Peyer's patch (tissue), 4 donors: Measurements from ENCODE around the gene ST3GAL2.

Source experiments
- POLR2A ChIP-seq, 2 donors: fragments of 450-650 bp; IDR thresholded peaks; one replicate each; pipeline ENCODE4 v1.5.1; 2017; ENCODE audit warnings: antibody characterized with exemption in 2 of 2, mild to moderate bottlenecking in 2 of 2, moderate library complexity in 2 of 2
- TF ChIP-seq, protein P1 (sequence below), 6 experiments: fragments of 450-650 bp in 4 of 6; fragments of 200-600 bp in 2 of 6; sonication (generic) in 1 of 6; IDR thresholded peaks; one replicate each; pipeline ENCODE4 v1.5.1; 2017 to 2019; ENCODE audit warnings: antibody characterized with exemption in 6 of 6, mild to moderate bottlenecking in 3 of 6, moderate library complexity in 1 of 6

DNA sequence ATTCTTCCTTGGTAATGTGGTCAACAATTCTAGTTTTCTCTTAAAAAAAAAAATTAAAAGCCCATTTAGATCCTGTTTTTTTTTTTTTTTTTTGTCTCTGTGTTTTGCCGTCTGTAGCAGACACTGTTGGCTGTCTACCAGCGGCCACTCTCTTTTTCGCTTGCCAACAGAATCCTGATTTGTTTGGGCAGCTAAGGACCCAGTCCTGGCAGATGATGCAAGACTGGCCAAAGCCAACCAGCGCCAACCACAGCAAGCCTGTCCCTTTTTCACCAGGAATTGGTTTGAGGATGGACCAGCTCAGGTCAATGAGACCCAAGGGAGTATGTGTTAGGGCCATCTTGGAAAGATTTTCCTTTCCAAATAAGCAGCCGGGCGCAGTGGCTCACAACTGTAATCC is 28.2 kb downstream of the ST3GAL2 start:
- TF ChIP-seq, protein P1, sequence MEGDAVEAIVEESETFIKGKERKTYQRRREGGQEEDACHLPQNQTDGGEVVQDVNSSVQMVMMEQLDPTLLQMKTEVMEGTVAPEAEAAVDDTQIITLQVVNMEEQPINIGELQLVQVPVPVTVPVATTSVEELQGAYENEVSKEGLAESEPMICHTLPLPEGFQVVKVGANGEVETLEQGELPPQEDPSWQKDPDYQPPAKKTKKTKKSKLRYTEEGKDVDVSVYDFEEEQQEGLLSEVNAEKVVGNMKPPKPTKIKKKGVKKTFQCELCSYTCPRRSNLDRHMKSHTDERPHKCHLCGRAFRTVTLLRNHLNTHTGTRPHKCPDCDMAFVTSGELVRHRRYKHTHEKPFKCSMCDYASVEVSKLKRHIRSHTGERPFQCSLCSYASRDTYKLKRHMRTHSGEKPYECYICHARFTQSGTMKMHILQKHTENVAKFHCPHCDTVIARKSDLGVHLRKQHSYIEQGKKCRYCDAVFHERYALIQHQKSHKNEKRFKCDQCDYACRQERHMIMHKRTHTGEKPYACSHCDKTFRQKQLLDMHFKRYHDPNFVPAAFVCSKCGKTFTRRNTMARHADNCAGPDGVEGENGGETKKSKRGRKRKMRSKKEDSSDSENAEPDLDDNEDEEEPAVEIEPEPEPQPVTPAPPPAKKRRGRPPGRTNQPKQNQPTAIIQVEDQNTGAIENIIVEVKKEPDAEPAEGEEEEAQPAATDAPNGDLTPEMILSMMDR (IDR thresholded peaks at IDR 0.05), result no peak
- no peak for TF ChIP-seq POLR2A (IDR thresholded peaks at IDR 0.05)
